Measurements from ENCODE around the gene PARN.

DNA sequence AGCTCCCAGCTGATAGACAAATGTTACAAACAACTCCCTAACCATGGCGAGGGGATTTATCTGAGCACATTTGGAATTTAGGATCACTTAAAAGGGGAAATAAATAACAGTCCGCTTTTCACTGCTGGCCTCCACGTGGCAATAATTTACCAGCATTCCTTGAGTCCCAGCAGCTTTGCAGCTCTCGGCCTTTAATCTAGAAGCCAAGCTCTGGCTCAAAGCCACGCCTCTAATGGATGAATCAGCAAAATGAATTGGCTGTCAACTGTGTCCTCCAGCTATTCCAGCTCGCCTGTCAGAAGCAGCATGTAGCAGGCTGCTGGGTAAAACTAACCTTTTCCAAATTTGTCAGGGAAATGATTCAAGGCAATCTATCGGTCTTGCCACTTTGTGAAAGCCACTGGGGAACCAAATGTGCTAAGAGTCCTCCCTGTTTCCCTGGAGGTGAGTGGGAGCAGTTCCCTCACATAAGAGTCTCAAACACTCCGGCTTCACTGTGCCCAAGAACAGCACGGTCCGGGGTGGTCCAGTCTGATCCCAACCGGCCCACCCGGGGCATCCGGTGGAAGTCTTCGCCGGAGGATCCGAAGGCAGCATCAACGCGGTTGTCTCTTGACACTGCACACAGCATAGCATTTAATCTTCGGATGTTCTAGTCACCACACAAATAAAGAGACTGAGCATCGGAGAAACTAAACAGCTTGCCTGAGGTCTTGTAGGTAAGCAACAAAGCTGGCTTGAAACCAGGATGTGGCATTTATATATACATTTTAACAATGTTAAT lies 143.3 kb downstream of the PARN start:
- TF ChIP-seq POLR2AphosphoS5 (IDR thresholded peaks at IDR 0.05; ENCODE audit: low read depth, low read length) (no peak), REST (IDR thresholded peaks at IDR 0.05; ENCODE audit: insufficient read depth in 1 of 2, low read depth in 2 of 2, low read length in 1 of 2) (no peak), SIN3A (IDR thresholded peaks at IDR 0.05; ENCODE audit: borderline replicate concordance, insufficient read depth, low read depth, low read length) (no peak), TCF7L2 (IDR thresholded peaks at IDR 0.05; ENCODE audit: low read depth, low read length) (no peak)
- TF ChIP-seq, protein P1, sequence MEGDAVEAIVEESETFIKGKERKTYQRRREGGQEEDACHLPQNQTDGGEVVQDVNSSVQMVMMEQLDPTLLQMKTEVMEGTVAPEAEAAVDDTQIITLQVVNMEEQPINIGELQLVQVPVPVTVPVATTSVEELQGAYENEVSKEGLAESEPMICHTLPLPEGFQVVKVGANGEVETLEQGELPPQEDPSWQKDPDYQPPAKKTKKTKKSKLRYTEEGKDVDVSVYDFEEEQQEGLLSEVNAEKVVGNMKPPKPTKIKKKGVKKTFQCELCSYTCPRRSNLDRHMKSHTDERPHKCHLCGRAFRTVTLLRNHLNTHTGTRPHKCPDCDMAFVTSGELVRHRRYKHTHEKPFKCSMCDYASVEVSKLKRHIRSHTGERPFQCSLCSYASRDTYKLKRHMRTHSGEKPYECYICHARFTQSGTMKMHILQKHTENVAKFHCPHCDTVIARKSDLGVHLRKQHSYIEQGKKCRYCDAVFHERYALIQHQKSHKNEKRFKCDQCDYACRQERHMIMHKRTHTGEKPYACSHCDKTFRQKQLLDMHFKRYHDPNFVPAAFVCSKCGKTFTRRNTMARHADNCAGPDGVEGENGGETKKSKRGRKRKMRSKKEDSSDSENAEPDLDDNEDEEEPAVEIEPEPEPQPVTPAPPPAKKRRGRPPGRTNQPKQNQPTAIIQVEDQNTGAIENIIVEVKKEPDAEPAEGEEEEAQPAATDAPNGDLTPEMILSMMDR (IDR thresholded peaks at IDR 0.05): no peak
